ENCODE data around the gene TRABD2B. TPM values are rescaled to one million over a fixed set of nuclear protein-coding genes. Genes with fewer than 3 reads are reported as not detected.

The TRABD2B gene
- total and polyA plus RNA-seq, 4 donors, result 0.28 to 2.6 (median 1.3) TPM

- Histone ChIP-seq H3K27ac (ENCODE audit: low read depth in 1 of 2, low read length in 2 of 2) (no peak overlapping the region), H3K9ac (ENCODE audit: low read depth in 1 of 2, low read length in 2 of 2) (no peak overlapping the region), H3K9me3 (ENCODE audit: control insufficient read depth in 4 of 4, low read length in 3 of 4) (no peaks in the 10 kb centered on the region), H3K4me3 (ENCODE audit: low read depth in 1 of 3, low read length in 3 of 3) (no peak overlapping the region), H3K27me3 (ENCODE audit: control insufficient read depth in 4 of 4, insufficient read depth in 4 of 4, low read length in 3 of 4) (no peaks in the 10 kb centered on the region), H3K36me3 (ENCODE audit: control insufficient read depth in 4 of 4, insufficient read depth in 3 of 4, low read depth in 1 of 4, low read length in 3 of 4) (no peaks in the 10 kb centered on the region), H3K4me1 (ENCODE audit: control insufficient read depth in 4 of 4, insufficient read depth in 4 of 4, low read length in 3 of 4) (peaks cover 8 to 29% (median 10%) of the 10 kb centered on the region in 4 donors)
- TF ChIP-seq EGR1 (IDR thresholded peaks at IDR 0.05; ENCODE audit: low read depth in 2 of 2), result no peak
- TF ChIP-seq CTCF (IDR thresholded peaks at IDR 0.05; ENCODE audit: low read depth, low read length, missing input control), result no peak
- TF ChIP-seq TAF1 (conservative IDR thresholded peaks at IDR 0.05), result no peak
- TF ChIP-seq ATF3 (IDR thresholded peaks at IDR 0.05), result no peak
- no peak for TF ChIP-seq NR2F2 (IDR thresholded peaks at IDR 0.05)
- no peak for TF ChIP-seq GABPA (IDR thresholded peaks at IDR 0.05 in 1 of 2, conservative IDR thresholded peaks at IDR 0.05 in 1 of 2)
- TF ChIP-seq RAD21 (IDR thresholded peaks at IDR 0.05), result no peak
- no peak for TF ChIP-seq YY1 (IDR thresholded peaks at IDR 0.05)
- TF ChIP-seq, protein P1, sequence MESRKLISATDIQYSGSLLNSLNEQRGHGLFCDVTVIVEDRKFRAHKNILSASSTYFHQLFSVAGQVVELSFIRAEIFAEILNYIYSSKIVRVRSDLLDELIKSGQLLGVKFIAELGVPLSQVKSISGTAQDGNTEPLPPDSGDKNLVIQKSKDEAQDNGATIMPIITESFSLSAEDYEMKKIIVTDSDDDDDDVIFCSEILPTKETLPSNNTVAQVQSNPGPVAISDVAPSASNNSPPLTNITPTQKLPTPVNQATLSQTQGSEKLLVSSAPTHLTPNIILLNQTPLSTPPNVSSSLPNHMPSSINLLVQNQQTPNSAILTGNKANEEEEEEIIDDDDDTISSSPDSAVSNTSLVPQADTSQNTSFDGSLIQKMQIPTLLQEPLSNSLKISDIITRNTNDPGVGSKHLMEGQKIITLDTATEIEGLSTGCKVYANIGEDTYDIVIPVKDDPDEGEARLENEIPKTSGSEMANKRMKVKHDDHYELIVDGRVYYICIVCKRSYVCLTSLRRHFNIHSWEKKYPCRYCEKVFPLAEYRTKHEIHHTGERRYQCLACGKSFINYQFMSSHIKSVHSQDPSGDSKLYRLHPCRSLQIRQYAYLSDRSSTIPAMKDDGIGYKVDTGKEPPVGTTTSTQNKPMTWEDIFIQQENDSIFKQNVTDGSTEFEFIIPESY (IDR thresholded peaks at IDR 0.05), result no peak
- no peak for TF ChIP-seq JUND (IDR thresholded peaks at IDR 0.05)
- no peak for TF ChIP-seq FOXA1 (IDR thresholded peaks at IDR 0.05)
- no peak for TF ChIP-seq HNF4G (IDR thresholded peaks at IDR 0.05)
- TF ChIP-seq HNF4A (conservative IDR thresholded peaks at IDR 0.05), result no peak
- WGBS, result 60% methylated on average over 8 of the region's 8 CpGs
- DNase-seq (ENCODE audit: low spot score), result no peak
These were observed 129.5 kb downstream of the TRABD2B start for GRCh38 chr1:47867438-47868347.

GRCh38 chr1:47866601-47867437, 130.4 kb downstream of the TRABD2B start:
- no peak for DNase-seq (ENCODE audit: low spot score)
- H3K27ac ChIP-seq (ENCODE audit: low read depth in 1 of 2, low read length in 2 of 2), result no peak overlapping the region
- H3K9ac ChIP-seq (ENCODE audit: low read depth in 1 of 2, low read length in 2 of 2), result no peak overlapping the region
- H3K4me3 ChIP-seq (ENCODE audit: low read depth in 1 of 3, low read length in 3 of 3), result no peak overlapping the region
- peak; percentile 38 for TF ChIP-seq SP1 (IDR thresholded peaks at IDR 0.05)
- TF ChIP-seq RAD21 (IDR thresholded peaks at IDR 0.05), result peak in 1 of 2 donors; percentile 9
- TF ChIP-seq FOXA1 (IDR thresholded peaks at IDR 0.05), result no peak
- TF ChIP-seq HNF4G (IDR thresholded peaks at IDR 0.05), result no peak
- TF ChIP-seq MAX (IDR thresholded peaks at IDR 0.05), result no peak
- no peak for TF ChIP-seq GABPA (IDR thresholded peaks at IDR 0.05 in 1 of 2, conservative IDR thresholded peaks at IDR 0.05 in 1 of 2)
- TF ChIP-seq EGR1 (IDR thresholded peaks at IDR 0.05; ENCODE audit: low read depth in 2 of 2), result no peak
- no peak for TF ChIP-seq NR2F2 (IDR thresholded peaks at IDR 0.05)
- TF ChIP-seq HNF4A (conservative IDR thresholded peaks at IDR 0.05), result peak; percentile 65 to 67
- TF ChIP-seq, protein P2, sequence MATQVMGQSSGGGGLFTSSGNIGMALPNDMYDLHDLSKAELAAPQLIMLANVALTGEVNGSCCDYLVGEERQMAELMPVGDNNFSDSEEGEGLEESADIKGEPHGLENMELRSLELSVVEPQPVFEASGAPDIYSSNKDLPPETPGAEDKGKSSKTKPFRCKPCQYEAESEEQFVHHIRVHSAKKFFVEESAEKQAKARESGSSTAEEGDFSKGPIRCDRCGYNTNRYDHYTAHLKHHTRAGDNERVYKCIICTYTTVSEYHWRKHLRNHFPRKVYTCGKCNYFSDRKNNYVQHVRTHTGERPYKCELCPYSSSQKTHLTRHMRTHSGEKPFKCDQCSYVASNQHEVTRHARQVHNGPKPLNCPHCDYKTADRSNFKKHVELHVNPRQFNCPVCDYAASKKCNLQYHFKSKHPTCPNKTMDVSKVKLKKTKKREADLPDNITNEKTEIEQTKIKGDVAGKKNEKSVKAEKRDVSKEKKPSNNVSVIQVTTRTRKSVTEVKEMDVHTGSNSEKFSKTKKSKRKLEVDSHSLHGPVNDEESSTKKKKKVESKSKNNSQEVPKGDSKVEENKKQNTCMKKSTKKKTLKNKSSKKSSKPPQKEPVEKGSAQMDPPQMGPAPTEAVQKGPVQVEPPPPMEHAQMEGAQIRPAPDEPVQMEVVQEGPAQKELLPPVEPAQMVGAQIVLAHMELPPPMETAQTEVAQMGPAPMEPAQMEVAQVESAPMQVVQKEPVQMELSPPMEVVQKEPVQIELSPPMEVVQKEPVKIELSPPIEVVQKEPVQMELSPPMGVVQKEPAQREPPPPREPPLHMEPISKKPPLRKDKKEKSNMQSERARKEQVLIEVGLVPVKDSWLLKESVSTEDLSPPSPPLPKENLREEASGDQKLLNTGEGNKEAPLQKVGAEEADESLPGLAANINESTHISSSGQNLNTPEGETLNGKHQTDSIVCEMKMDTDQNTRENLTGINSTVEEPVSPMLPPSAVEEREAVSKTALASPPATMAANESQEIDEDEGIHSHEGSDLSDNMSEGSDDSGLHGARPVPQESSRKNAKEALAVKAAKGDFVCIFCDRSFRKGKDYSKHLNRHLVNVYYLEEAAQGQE (IDR thresholded peaks at IDR 0.05), result no peak
- no peak for TF ChIP-seq FOXA2 (IDR thresholded peaks at IDR 0.05)
- peak; percentile 26 to 28 for TF ChIP-seq RXRA (IDR thresholded peaks at IDR 0.05)
- TF ChIP-seq TAF1 (conservative IDR thresholded peaks at IDR 0.05), result no peak
- no peak for TF ChIP-seq ATF3 (IDR thresholded peaks at IDR 0.05)
- TF ChIP-seq, protein P1 (IDR thresholded peaks at IDR 0.05), result no peak
- H3K4me1 ChIP-seq (ENCODE audit: control insufficient read depth in 4 of 4, insufficient read depth in 4 of 4, low read length in 3 of 4), result peaks cover 2 to 21% (median 8%) of the 10 kb centered on the region in 4 donors
- H3K27me3 ChIP-seq (ENCODE audit: control insufficient read depth in 4 of 4, insufficient read depth in 4 of 4, low read length in 3 of 4), result no peaks in the 10 kb centered on the region
- no peaks in the 10 kb centered on the region for H3K9me3 ChIP-seq (ENCODE audit: control insufficient read depth in 4 of 4, low read length in 3 of 4)
- 67% methylated on average over 8 of the region's 8 CpGs for WGBS
- H3K36me3 ChIP-seq (ENCODE audit: control insufficient read depth in 4 of 4, insufficient read depth in 3 of 4, low read depth in 1 of 4, low read length in 3 of 4), result no peaks in the 10 kb centered on the region
